K562 (cell line): ENCODE measurements around the gene MDM1. TPM values are rescaled to one million over a fixed set of nuclear protein-coding genes. Genes with fewer than 3 reads are reported as not detected.
A peak's percentile ranks its signal among the peaks of the same experiment; 100 is the strongest.

Experiments
- CBFA2T3 ChIP-seq: fragments of 450-650 bp; IDR thresholded peaks from 2 replicates; pipeline ENCODE4 v1.6.1; 2017
- COPS2 ChIP-seq: fragments of 450-650 bp; conservative IDR thresholded peaks from 2 replicates; pipeline ENCODE4 v1.6.1; 2016; ENCODE audit warnings: mild to moderate bottlenecking, moderate library complexity
- EP400 ChIP-seq: fragments of 450-650 bp; IDR thresholded peaks from 2 replicates; pipeline ENCODE4 v1.6.1; 2017; ENCODE audit warnings: antibody characterized with exemption, mild to moderate bottlenecking, moderate library complexity
- FOXK2 ChIP-seq, 2 experiments: fragments of 450-650 bp; IDR thresholded peaks in 1 of 2; conservative IDR thresholded peaks in 1 of 2; 2 replicates each; pipeline ENCODE4 v1.6.1; 2016; ENCODE audit warnings: low read depth in 2 of 2, mild to moderate bottlenecking in 1 of 2
- FOXM1 ChIP-seq, 2 experiments: fragments of 450-650 bp in 1 of 2; sonication (generic) in 1 of 2; formaldehyde crosslinking in 1 of 2; IDR thresholded peaks; 2 replicates each; pipeline versions ENCODE4 v1.6.1 to v1.9.0; 2017 to 2022; ENCODE audit warnings: low read depth in 2 of 2, mild to moderate bottlenecking in 2 of 2, missing genetic modification reagents in 1 of 2, moderate library complexity in 1 of 2
- L3MBTL2 ChIP-seq: fragments of 450-650 bp; IDR thresholded peaks from 2 replicates; pipeline ENCODE4 v1.6.1; 2016; ENCODE audit warnings: mild to moderate bottlenecking, moderate library complexity
- MAZ ChIP-seq, 2 experiments: fragments of 450-650 bp in 1 of 2; sonication (generic) in 1 of 2; formaldehyde crosslinking; IDR thresholded peaks in 1 of 2; conservative IDR thresholded peaks in 1 of 2; 2 replicates each; pipeline versions ENCODE4 v1.4.0 to v1.5.0; 2020; ENCODE audit warnings: mild to moderate bottlenecking in 1 of 2, missing genetic modification reagents in 1 of 2
- MECOM ChIP-seq: fragments of 250-450 bp; sonication (Bioruptor Pico); IDR thresholded peaks from 2 replicates; pipeline ENCODE4 v1.8.0; 2022; ENCODE audit warnings: inconsistent platforms
- POLR2B ChIP-seq: fragments of 450-650 bp; IDR thresholded peaks from 2 replicates; pipeline ENCODE4 v1.6.1; 2018; ENCODE audit warnings: low read depth; ENCODE audit not compliant: partially characterized antibody
- RAD21 ChIP-seq, 2 experiments: fragments of 250-450 bp in 1 of 2; fragments of 450-650 bp in 1 of 2; sonication (Bioruptor Pico) in 1 of 2; formaldehyde crosslinking in 1 of 2; IDR thresholded peaks in 1 of 2; conservative IDR thresholded peaks in 1 of 2; 2 replicates each; pipeline versions ENCODE4 v1.4.0 to v1.8.0; 2020 to 2022; ENCODE audit warnings: mild to moderate bottlenecking in 2 of 2, moderate library complexity in 1 of 2
- RCOR1 ChIP-seq, 2 experiments: IDR thresholded peaks; 2 replicates each; pipeline ENCODE4 v1.6.1; 2012; ENCODE audit warnings: low read depth in 2 of 2, low read length in 2 of 2, borderline replicate concordance in 1 of 2, improper control_type of control experiment in 1 of 2
- TEAD1 ChIP-seq, 2 experiments: fragments of 450-650 bp in 1 of 2; sonication (generic) in 1 of 2; formaldehyde crosslinking; IDR thresholded peaks; 2 replicates each; pipeline versions ENCODE4 v1.4.0 to v1.8.0; 2020 to 2022; ENCODE audit warnings: mild to moderate bottlenecking in 2 of 2, missing genetic modification reagents in 1 of 2
- ZNF124 ChIP-seq: sonication (generic); formaldehyde crosslinking; IDR thresholded peaks from 2 replicates; pipeline ENCODE4 v1.8.1; 2022; ENCODE audit warnings: missing genetic modification reagents
- ZNF589 ChIP-seq: fragments of 200-800 bp; sonication (Bioruptor generic); IDR thresholded peaks from 2 replicates; pipeline ENCODE4 v1.6.1; 2016; ENCODE audit warnings: low read depth, missing genetic modification characterization, missing compliant biosample characterization
- ZNF778 ChIP-seq: fragments of 450-650 bp; formaldehyde crosslinking; IDR thresholded peaks from 2 replicates; pipeline ENCODE4 v1.4.0; 2020; ENCODE audit warnings: mild to moderate bottlenecking, moderate library complexity
- ZZZ3 ChIP-seq: fragments of 450-650 bp; IDR thresholded peaks from 2 replicates; pipeline ENCODE4 v1.6.1; 2016; ENCODE audit warnings: antibody characterized with exemption, mild to moderate bottlenecking, moderate library complexity
- polyA plus RNA-seq, 8 experiments: library from polyadenylated mRNA; depleted of rRNA in 4 of 8; stranded (reverse) in 5 of 8; unstranded in 3 of 8; fragments of >200 nt; fragmentation: Nextera tagmentation in 2 of 8; fragmentation: Illumina TruSeq in 1 of 8; extraction: Ambion mirVana in 2 of 8; extraction: Trizol in 1 of 8; gene quantifications; 2 replicates each; pipeline versions ENCODE4 v1.2.1 to v1.2.3, GENCODE V29; 2011 to 2014; ENCODE audit warnings: inconsistent platforms in 1 of 8, missing spikeins in 1 of 8
- total RNA-seq, 7 experiments: library from RNA; depleted of rRNA in 6 of 7; stranded (reverse); fragments of >200 nt in 6 of 7; fragmentation: Illumina TruSeq in 2 of 7; extraction: Trizol in 2 of 7; gene quantifications; 2 replicates each; pipeline versions ENCODE4 v1.2.1 to v1.2.3, GENCODE V29; 2011 to 2021; ENCODE audit warnings: low replicate concordance in 1 of 7
- TF ChIP-seq, protein P1 (sequence below): IDR thresholded peaks from 2 replicates; pipeline ENCODE4 v1.6.1; 2014; ENCODE audit warnings: antibody characterized with exemption
- TF ChIP-seq, protein P2 (sequence below): sonication (generic); formaldehyde crosslinking; IDR thresholded peaks from 2 replicates; pipeline ENCODE4 v1.8.0; 2022; ENCODE audit warnings: missing genetic modification reagents, mild to moderate bottlenecking, borderline replicate concordance
- TF ChIP-seq, protein P3 (sequence below): fragments of 250-450 bp; sonication (Bioruptor Pico); IDR thresholded peaks from 2 replicates; pipeline ENCODE4 v1.9.0; 2021; ENCODE audit warnings: mild to moderate bottlenecking
- TF ChIP-seq, protein P4 (sequence below): fragments of 450-650 bp; formaldehyde crosslinking; IDR thresholded peaks from 2 replicates; pipeline ENCODE4 v1.4.0; 2020; ENCODE audit warnings: mild to moderate bottlenecking, moderate library complexity
- TF ChIP-seq, protein P5 (sequence below): fragments of 250-450 bp; sonication (Bioruptor Pico); IDR thresholded peaks from 2 replicates; pipeline ENCODE4 v1.5.0; 2020; ENCODE audit warnings: mild to moderate bottlenecking

Gene MDM1
- total and polyA plus RNA-seq, 9 of the 15 experiments (the other 6 are each of a cell fraction or from before 2014, with no cell fraction given) = 7.5 to 16.8 (median 13.1) TPM

DNA sequence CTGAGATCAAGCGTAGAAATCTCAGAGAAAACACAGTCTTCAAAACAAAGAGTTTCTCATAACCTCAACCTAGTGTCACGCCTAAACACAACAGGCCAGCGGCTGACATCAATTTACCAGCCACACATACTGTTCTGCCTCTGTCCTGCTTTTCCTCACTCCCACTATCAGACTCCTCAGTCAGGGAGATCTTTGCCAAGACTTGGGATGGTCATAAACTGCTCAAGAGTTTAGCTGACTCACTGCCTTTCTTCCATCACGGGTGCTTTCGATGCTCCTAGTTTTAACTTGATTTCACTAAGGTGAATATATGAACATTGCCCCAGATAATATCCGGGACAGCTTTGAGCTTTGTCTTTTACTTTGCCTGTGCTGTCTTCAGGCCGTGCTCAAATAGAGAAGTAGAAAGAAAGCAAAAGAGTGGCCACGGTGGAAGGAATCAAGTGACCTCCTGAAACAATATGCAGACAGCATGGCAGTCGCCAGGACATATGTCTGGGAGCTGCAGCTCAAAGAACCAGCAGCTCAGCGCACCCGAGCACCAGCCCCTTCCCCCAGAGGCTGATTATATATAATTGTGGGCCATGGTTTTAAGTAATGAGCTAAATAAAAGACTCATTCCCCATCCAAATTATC is 12.1 kb downstream of the MDM1 start (continued):
- TF ChIP-seq POLR2B (no peak), ZZZ3 (no peak), ZNF778 (no peak), RCOR1 (IDR thresholded peaks at IDR 0.05; ENCODE audit: borderline replicate concordance in 1 of 2, low read depth in 2 of 2, low read length in 2 of 2) (0 out of 4 replicates have a peak, but pooled peaks of 1 of the 2 experiments have one; percentile 34), EP400 (no peak), RAD21 (CRISPR knock-in tag; conservative IDR thresholded peaks at IDR 0.05 in 1 of 2, IDR thresholded peaks at IDR 0.05 in 1 of 2) (peak in 1 of 2 experiments; percentile 13; a peak in 1 of 4 replicates), FOXM1 (IDR thresholded peaks at IDR 0.05; ENCODE audit: low read depth) (no peak), FOXM1 (CRISPR knock-in tag; IDR thresholded peaks at IDR 0.05; ENCODE audit: low read depth) (no peak), MECOM (CRISPR knock-in tag) (no peak), COPS2 (no peak), MAZ (CRISPR knock-in tag; conservative IDR thresholded peaks at IDR 0.05 in 1 of 2, IDR thresholded peaks at IDR 0.05 in 1 of 2) (no peak; a peak in 1 of 4 replicates), TEAD1 (CRISPR knock-in tag; IDR thresholded peaks at IDR 0.05) (no peak), L3MBTL2 (peak; percentile 28; the same call in 1 of the 2 replicates), CBFA2T3 (no peak), ZNF124 (CRISPR knock-in tag) (no peak), FOXK2 (conservative IDR thresholded peaks at IDR 0.05 in 1 of 2, IDR thresholded peaks at IDR 0.05 in 1 of 2; ENCODE audit: low read depth in 2 of 2) (no peak), ZNF589 (no peak)
- TF ChIP-seq, protein P1, sequence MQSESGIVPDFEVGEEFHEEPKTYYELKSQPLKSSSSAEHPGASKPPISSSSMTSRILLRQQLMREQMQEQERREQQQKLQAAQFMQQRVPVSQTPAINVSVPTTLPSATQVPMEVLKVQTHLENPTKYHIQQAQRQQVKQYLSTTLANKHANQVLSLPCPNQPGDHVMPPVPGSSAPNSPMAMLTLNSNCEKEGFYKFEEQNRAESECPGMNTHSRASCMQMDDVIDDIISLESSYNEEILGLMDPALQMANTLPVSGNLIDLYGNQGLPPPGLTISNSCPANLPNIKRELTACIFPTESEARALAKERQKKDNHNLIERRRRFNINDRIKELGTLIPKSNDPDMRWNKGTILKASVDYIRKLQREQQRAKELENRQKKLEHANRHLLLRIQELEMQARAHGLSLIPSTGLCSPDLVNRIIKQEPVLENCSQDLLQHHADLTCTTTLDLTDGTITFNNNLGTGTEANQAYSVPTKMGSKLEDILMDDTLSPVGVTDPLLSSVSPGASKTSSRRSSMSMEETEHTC = no peak
- TF ChIP-seq, protein P2, sequence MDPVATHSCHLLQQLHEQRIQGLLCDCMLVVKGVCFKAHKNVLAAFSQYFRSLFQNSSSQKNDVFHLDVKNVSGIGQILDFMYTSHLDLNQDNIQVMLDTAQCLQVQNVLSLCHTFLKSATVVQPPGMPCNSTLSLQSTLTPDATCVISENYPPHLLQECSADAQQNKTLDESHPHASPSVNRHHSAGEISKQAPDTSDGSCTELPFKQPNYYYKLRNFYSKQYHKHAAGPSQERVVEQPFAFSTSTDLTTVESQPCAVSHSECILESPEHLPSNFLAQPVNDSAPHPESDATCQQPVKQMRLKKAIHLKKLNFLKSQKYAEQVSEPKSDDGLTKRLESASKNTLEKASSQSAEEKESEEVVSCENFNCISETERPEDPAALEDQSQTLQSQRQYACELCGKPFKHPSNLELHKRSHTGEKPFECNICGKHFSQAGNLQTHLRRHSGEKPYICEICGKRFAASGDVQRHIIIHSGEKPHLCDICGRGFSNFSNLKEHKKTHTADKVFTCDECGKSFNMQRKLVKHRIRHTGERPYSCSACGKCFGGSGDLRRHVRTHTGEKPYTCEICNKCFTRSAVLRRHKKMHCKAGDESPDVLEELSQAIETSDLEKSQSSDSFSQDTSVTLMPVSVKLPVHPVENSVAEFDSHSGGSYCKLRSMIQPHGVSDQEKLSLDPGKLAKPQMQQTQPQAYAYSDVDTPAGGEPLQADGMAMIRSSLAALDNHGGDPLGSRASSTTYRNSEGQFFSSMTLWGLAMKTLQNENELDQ (CRISPR knock-in tag) = no peak
- TF ChIP-seq, protein P3, sequence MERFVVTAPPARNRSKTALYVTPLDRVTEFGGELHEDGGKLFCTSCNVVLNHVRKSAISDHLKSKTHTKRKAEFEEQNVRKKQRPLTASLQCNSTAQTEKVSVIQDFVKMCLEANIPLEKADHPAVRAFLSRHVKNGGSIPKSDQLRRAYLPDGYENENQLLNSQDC = no peak
- TF ChIP-seq, protein P4, sequence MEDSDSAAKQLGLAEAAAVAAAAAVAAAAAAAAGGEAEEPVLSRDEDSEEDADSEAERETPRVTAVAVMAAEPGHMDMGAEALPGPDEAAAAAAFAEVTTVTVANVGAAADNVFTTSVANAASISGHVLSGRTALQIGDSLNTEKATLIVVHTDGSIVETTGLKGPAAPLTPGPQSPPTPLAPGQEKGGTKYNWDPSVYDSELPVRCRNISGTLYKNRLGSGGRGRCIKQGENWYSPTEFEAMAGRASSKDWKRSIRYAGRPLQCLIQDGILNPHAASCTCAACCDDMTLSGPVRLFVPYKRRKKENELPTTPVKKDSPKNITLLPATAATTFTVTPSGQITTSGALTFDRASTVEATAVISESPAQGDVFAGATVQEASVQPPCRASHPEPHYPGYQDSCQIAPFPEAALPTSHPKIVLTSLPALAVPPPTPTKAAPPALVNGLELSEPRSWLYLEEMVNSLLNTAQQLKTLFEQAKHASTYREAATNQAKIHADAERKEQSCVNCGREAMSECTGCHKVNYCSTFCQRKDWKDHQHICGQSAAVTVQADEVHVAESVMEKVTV (CRISPR knock-in tag) = no peak
- TF ChIP-seq, protein P5, sequence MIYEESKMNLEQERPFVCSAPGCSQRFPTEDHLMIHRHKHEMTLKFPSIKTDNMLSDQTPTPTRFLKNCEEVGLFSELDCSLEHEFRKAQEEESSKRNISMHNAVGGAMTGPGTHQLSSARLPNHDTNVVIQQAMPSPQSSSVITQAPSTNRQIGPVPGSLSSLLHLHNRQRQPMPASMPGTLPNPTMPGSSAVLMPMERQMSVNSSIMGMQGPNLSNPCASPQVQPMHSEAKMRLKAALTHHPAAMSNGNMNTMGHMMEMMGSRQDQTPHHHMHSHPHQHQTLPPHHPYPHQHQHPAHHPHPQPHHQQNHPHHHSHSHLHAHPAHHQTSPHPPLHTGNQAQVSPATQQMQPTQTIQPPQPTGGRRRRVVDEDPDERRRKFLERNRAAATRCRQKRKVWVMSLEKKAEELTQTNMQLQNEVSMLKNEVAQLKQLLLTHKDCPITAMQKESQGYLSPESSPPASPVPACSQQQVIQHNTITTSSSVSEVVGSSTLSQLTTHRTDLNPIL (CRISPR knock-in tag) = no peak
